ENCODE data around the gene LRRC28. TPM values are rescaled to one million over a fixed set of nuclear protein-coding genes. Genes with fewer than 3 reads are reported as not detected.
"Not testable (repeated sequence)": the region's sequence is repeated elsewhere in the genome, so short reads cannot be mapped to it uniquely, and the experiment has no call there.

LRRC28 gene
- total and polyA plus RNA-seq, 10 of the 15 experiments (the other 5 are each of a cell fraction or from before 2014, with no cell fraction given), result 21.3 to 54.9 (median 27.7) TPM

DNA sequence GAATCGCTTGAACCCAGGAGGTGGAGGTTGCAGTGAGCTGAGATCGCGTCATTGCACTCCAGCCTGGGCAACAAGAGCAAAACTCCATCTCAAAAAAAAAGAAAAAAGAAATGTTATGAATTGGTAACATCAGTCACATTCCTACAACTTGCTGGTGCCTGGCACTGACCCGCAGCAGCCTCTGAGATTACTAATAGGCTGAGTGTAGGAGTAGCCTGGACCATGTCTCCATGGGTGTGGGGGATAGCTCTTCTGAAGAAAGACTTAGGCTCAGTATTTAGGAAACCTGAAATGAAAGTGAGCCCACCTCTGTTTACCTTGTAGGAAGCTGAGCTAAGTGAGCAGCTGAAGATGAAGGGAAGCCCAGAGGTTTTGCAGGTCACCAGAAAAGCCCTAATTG lies 148.3 kb downstream of the LRRC28 start:
- H3K4me1 ChIP-seq (ENCODE audit: control insufficient read depth, insufficient read depth, low read length), result no peaks in the 10 kb centered on the region
- H3K9ac ChIP-seq (ENCODE audit: control insufficient read depth, insufficient read depth, low read length), result no peak overlapping the region
- no peak overlapping the region for H2AFZ ChIP-seq (ENCODE audit: control insufficient read depth, low read depth, low read length)
- no peaks in the 10 kb centered on the region for H3K9me3 ChIP-seq (replicated peaks; ENCODE audit: control insufficient read depth, insufficient read depth, low read length)
- ChIA-PET POLR2A (no interaction called here), RAD21 (ENCODE audit: unreplicated experiment) (no interaction called here), CTCF (interaction anchor here (0.8 to 1.3 kb wide), 2 partner anchors 113 to 305 kb away, joined by 3 read pairs; no protein-coding TSS in a partner anchor), SMC1A (ENCODE audit: uncharacterized antibody, unreplicated experiment) (no interaction called here)
- H4K20me1 ChIP-seq (ENCODE audit: control insufficient read depth, insufficient read depth), result no peaks in the 10 kb centered on the region
- DNase-seq (ENCODE audit: low read depth, low spot score), result no peak
- ATAC-seq, result no peak
- H3K36me3 ChIP-seq (ENCODE audit: control insufficient read depth in 2 of 2, insufficient read depth in 2 of 2, low read length in 1 of 2), result no peaks in the 10 kb centered on the region
- H3K4me3 ChIP-seq, result no peak overlapping the region
- no peaks in the 10 kb centered on the region for H3K27me3 ChIP-seq (replicated peaks in 1 of 2; ENCODE audit: control insufficient read depth in 2 of 2, insufficient read depth in 2 of 2, low read length in 1 of 2)
- H3K4me2 ChIP-seq (ENCODE audit: control insufficient read depth, insufficient read depth), result no peak overlapping the region
- no peaks in the 10 kb centered on the region for H3K79me2 ChIP-seq (ENCODE audit: control insufficient read depth, insufficient read depth, low read length)
- FAIRE-seq, result no peak
- H3K27ac ChIP-seq (ENCODE audit: control insufficient read depth, insufficient read depth), result no peak overlapping the region
- TF ChIP-seq SPI1 (IDR thresholded peaks at IDR 0.05; ENCODE audit: borderline replicate concordance, insufficient read depth, low read depth, low read length) (no peak), CHD4 (IDR thresholded peaks at IDR 0.05) (no peak), RUNX3 (IDR thresholded peaks at IDR 0.05; ENCODE audit: low read length) (no peak), POU2F2 (IDR thresholded peaks at IDR 0.05; ENCODE audit: borderline replicate concordance, low read depth, low read length) (no peak), SP1 (IDR thresholded peaks at IDR 0.05; ENCODE audit: low read depth, low read length) (no peak), PAX8 (IDR thresholded peaks at IDR 0.05) (no peak), TCF7 (IDR thresholded peaks at IDR 0.05; ENCODE audit: borderline replicate concordance) (no peak), MTA3 (IDR thresholded peaks at IDR 0.05; ENCODE audit: borderline replicate concordance, low read length) (no peak), KDM1A (IDR thresholded peaks at IDR 0.05; ENCODE audit: borderline replicate concordance) (no peak), TCF12 (IDR thresholded peaks at IDR 0.05; ENCODE audit: low read depth, low read length) (no peak), HDAC6 (IDR thresholded peaks at IDR 0.05; ENCODE audit: unreplicated experiment) (no peak), NFIC (IDR thresholded peaks at IDR 0.05; ENCODE audit: low read depth, low read length) (no peak), NR2F1 (conservative IDR thresholded peaks at IDR 0.05) (no peak), CEBPB (IDR thresholded peaks at IDR 0.05; ENCODE audit: borderline replicate concordance in 1 of 2, low read depth in 2 of 2, low read length in 2 of 2) (no peak), POLR2AphosphoS5 (IDR thresholded peaks at IDR 0.05; ENCODE audit: low read length) (no peak), FOXM1 (IDR thresholded peaks at IDR 0.05; ENCODE audit: low read depth, low read length) (no peak), NBN (IDR thresholded peaks at IDR 0.05) (no peak), CBFB (IDR thresholded peaks at IDR 0.05; ENCODE audit: low read depth) (no peak)
- TF ChIP-seq, protein P1, sequence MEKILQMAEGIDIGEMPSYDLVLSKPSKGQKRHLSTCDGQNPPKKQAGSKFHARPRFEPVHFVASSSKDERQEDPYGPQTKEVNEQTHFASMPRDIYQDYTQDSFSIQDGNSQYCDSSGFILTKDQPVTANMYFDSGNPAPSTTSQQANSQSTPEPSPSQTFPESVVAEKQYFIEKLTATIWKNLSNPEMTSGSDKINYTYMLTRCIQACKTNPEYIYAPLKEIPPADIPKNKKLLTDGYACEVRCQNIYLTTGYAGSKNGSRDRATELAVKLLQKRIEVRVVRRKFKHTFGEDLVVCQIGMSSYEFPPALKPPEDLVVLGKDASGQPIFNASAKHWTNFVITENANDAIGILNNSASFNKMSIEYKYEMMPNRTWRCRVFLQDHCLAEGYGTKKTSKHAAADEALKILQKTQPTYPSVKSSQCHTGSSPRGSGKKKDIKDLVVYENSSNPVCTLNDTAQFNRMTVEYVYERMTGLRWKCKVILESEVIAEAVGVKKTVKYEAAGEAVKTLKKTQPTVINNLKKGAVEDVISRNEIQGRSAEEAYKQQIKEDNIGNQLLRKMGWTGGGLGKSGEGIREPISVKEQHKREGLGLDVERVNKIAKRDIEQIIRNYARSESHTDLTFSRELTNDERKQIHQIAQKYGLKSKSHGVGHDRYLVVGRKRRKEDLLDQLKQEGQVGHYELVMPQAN (conservative IDR thresholded peaks at IDR 0.05), result no peak
- in situ Hi-C loops (cut with MboI), result no loop called here
- BruUV-seq (replicated peaks), result no TSS peak
- intact Hi-C loops (cut with micrococcal nuclease; ENCODE audit: unreplicated experiment), result no loop called here
- WGBS (ENCODE audit: insufficient coverage, insufficient replicate concordance, low lambda C conversion rate, missing lambda C conversion rate), result 100% methylated on average over 4 of the region's 4 CpGs

DNA sequence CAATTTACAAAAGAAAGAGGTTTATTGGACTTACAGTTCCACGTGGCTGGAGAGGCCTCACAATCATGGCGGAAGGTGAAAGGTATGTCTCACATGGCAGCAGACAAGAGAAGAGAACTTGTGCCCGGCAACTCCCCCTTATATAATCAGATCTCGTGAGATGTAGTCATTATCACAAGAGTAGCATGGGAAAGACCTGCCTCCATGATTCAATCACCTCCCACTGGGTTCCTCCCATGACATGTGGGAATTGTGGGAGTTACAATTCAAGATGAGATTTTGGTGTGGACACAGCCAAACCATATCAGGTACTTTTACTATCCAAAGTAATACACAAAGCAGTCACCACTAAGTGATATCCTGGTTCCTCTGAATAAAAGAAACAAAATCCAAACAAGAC lies 149.9 kb downstream of the LRRC28 start:
- FAIRE-seq; H3K79me2 ChIP-seq (ENCODE audit: control insufficient read depth, insufficient read depth, low read length); in situ Hi-C loops (cut with MboI); H3K36me3 ChIP-seq (ENCODE audit: control insufficient read depth in 2 of 2, insufficient read depth in 2 of 2, low read length in 1 of 2); intact Hi-C loops (cut with micrococcal nuclease; ENCODE audit: unreplicated experiment); SMC1A ChIA-PET (ENCODE audit: uncharacterized antibody, unreplicated experiment); H3K9me3 ChIP-seq (replicated peaks; ENCODE audit: control insufficient read depth, insufficient read depth, low read length); H4K20me1 ChIP-seq (ENCODE audit: control insufficient read depth, insufficient read depth); H3K4me1 ChIP-seq (ENCODE audit: control insufficient read depth, insufficient read depth, low read length); POLR2A ChIA-PET; H2AFZ ChIP-seq (ENCODE audit: control insufficient read depth, low read depth, low read length); BruUV-seq (replicated peaks); ATAC-seq; DNase-seq (ENCODE audit: low read depth, low spot score); H3K4me3 ChIP-seq; H3K27ac ChIP-seq (ENCODE audit: control insufficient read depth, insufficient read depth); H3K27me3 ChIP-seq (replicated peaks in 1 of 2; ENCODE audit: control insufficient read depth in 2 of 2, insufficient read depth in 2 of 2, low read length in 1 of 2); H3K4me2 ChIP-seq (ENCODE audit: control insufficient read depth, insufficient read depth); H3K9ac ChIP-seq (ENCODE audit: control insufficient read depth, insufficient read depth, low read length); RAD21 ChIA-PET (ENCODE audit: unreplicated experiment): not testable (repeated sequence)
- 73% methylated on average over 4 of the region's 4 CpGs for WGBS (ENCODE audit: insufficient coverage, insufficient replicate concordance, low lambda C conversion rate, missing lambda C conversion rate)
- CTCF ChIA-PET, result interaction anchor here (0.8 to 1.2 kb wide), 2 partner anchors 8 to 127 kb away, joined by 3 to 4 read pairs; no protein-coding TSS in a partner anchor
